Measurements from ENCODE around the gene PALM3.

DNA sequence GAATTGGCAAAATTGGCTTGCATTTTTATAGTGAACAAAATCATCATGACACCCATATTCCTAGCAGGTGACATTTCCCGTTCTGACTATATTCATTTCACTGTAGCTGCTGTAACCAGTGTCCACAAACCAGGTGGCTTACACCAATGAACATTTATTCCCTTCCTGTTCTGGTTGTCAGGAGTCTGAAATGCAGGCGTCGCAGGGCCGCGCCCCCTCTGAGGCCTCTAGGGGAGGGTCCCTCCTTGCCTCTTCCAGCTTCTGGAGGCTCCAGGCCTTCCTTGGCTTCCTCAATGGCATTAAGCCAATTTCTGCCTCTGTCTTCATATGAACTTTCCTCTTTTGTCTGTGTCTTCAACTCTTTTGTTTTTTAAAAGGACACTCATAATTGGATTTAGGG, 40.4 kb downstream of the PALM3 start:
- TF ChIP-seq CTCF (conservative IDR thresholded peaks at IDR 0.05; ENCODE audit: low read depth, low read length) (no peak), EZH2 (IDR thresholded peaks at IDR 0.05; ENCODE audit: borderline replicate concordance, low read depth, low read length, poor library complexity, severe bottlenecking) (no peak)
